GM19455 (cell line): ENCODE measurements around the gene MYO9B.
"Not testable (repeated sequence)": the region's sequence is repeated elsewhere in the genome, so short reads cannot be mapped to it uniquely, and the experiment has no call there.

Source experiments
- ATAC-seq: cut with Tn5 transposase; IDR thresholded peaks from one replicate; pipeline ENCODE4 v1.9.1; 2021; ENCODE audit not compliant: unreplicated experiment

MYO9B gene

DNA sequence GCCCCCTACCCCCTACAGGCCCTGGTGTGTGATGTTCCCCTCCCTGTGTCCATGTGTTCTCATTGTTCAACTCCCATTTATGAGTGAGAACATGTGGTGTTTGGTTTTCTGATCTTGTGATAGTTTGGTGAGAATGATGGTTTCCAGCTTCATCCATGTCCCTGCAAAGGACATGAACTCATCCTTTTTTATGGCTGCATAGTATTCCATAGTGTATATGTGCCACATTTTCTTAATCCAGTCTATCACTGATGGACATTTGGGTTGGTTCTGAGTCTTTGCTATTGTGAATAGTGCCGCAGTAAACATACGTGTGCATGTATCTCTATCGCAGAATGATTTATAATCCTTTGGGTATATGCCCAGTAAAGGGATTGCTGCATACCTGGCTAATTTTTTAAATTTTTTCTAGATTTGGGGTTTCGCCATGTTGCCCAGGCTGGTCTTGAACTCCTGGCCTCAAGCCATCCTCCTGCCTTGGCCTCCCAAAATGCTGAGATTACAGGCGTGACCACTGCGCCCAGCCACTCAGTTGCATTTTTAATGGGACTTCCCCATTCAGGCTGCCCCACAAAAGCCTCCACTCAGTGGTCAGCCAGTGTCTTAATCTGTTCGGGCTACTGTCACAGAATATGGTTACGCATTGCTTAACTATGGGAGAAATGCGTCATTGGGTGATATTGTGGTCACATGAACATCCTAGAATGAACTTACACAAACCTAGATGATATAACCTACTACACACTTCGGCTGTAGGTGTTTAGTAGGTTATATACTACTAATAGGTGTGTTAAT lies 62.7 kb downstream of the MYO9B start:
- ATAC-seq: not testable (repeated sequence)

DNA sequence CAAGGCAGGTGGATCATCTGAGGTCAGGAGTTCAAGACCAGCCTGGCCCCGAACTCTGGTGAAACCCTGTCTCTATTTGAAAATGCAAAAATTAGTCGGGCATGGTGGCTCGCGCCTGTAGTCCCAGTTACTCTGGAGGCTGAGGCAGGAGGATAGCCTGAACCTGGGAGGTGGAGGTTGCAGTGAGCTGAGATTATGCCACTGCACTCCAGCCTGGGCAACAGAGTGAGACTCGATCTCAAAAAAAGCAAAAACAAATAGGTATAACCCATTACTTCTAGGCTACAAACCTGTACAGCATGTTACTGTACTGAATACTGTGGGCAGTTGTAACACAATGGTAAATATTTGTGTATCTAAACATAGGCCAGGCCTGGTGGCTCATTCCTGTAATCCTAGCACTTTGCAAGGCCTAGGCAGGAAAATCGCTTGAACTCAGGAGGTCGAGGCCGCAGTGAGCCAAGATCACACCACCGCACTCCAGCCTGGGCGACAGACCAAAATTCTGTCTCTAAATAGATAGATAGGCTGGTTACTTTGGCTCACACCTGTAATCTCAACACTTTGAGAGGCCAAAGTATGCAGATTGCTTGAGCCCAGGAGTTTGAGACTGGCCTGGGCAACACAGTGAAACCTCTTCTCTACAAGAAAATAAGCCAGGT lies 63.5 kb downstream of the MYO9B start:
- ATAC-seq: no peak

DNA sequence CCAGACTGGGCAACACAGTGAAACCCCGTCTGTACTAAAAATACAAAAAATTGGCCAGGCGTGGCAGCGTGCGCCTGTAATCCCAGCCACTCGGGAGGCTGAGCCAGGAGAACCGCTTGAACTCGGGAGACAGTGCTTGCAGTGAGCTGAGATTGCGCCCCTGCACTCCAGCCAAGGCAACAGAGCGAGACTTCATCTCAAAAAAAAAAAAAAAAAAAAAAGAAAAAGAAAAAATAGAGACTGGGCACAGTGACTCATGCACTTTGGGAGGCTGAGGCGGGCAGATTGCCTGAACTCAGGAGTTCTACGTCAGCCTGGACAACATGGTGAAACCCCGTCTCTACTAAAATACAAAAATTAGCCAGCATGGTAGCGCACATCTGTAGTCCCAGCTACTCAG lies 69.2 kb downstream of the MYO9B start:
- not testable (repeated sequence) for ATAC-seq

DNA sequence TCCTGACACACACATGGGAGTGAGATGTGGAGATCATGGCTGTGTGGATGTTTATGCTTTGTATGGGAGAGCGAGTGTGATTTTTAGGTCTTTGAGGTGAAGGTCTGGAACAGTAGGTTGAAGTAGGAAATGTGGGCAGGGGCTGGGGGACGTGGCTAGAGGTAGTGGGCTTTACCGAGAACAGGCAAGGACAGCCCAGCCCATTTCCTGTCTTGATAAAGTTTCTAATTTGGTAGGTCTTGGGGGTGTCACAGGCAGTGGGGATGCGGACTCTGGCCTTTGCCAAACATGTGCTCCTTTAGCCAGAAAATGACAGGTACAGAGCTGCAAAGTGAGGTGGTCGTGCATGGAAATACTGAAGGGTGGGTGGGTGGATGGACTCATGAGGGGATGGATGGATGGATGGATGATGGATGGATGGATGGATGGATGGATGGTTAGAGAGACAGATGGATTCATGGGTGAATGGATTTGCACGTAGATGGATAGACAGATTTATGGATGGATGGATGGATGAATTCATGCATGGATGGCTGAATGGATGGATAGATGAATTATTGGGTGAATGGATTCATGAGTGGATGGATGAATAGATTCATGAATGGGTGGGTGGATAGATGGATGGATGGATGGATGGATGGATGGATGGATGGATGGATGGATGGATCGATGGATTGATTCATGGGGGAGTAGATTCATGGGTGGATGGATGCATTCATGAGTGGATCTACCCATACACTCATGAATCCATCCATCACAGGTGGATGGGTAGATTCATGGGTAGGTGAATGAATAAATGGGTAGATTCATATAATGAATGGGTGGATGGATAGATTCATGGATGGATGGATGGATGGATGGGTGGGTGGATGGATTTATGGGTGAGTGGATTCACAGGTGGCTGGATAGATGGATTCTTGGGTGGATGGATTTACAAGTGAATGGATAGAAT lies 70.2 kb downstream of the MYO9B start:
- no peak for ATAC-seq

DNA sequence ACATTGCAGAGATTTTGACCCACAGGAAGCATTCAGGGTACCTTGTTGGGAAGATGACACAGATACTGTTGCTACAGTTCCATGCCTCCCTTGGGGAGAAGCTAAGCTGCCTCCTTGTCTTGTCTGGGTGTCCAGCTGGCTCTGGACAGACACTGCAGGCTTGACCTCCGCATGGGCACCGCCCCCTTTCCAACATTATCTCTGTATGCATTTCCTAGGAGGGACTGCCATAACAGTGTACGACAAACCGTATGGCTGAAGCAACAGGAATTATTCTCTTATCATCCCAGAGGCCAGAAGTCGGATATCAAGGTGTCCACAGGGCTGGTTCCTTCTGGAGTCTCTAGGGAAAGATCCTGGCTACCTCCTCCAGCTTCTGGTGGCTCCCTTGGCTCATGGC lies 72.6 kb downstream of the MYO9B start:
- ATAC-seq: no peak

DNA sequence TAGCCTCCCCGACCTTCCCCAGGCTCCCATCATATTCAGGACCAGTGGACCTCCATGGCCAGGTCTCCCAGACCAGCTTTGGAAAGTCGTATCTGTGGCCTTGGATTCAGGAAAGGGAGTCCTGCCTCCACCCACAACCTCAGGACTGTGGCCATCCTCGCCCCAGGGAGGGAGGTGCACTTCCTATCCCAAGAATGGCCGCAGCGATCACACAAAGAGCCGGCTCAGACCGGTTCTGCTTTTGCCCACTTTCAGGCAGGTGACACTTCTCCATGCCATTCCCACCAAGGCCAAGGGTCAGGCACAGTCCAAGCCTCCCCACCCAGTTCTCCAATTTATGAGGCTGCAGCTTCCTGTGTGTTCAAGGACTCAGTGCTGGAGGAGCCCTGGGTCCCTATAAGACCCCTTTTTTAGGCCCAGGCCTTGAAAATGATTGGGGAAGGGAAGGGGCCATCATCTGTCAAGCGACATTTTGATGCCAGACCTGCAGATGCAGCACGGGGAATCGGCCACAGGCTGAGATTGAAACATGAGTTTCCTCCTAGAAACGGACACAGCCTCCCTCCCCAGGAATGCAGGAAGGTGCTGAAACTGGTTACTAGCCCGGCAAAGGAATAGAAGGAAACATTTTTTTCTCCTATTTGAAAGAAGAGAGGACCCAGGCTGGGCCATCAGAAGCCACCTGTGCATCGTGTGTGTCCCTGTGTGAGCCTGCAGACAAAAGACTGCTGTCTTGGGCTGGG lies 74.0 kb downstream of the MYO9B start:
- ATAC-seq: no peak

DNA sequence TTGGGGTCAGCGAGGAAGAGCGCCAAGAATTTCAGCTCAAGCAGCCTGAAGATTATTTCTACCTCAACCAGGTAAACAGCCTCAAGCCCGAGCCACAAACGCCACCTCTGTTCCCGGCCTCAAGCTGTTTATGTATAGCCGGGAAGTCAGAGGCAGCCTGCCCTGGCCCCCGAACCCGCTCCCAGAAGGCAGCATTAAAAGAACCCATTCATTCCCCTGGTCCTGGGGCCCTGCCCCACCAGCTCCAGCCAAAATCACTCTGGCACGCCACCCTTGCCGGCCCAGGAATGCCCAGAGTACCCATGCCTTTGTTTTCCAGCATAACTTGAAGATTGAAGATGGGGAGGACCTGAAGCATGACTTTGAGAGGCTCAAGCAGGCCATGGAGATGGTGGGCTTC lies 78.4 kb downstream of the MYO9B start:
- ATAC-seq: no peak

DNA sequence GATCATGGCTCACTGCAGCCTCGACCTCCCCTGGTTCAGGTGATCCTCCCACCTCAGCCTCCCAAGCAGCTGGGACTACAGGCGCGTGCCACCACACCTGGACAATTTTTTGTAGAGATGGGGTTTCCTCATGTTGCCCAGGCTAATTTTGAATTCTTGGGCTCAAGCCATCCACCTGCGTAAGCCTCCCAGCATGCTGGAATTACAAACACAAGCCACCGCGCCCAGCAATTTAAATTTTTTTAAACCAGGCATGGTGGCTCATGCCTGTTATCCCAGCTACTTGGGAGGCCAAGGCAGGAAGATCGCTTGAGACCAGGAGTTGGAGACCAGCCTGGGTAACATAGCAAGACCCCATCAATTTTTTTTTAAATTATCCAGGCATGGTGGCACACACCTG lies 79.7 kb downstream of the MYO9B start:
- ATAC-seq: no peak

DNA sequence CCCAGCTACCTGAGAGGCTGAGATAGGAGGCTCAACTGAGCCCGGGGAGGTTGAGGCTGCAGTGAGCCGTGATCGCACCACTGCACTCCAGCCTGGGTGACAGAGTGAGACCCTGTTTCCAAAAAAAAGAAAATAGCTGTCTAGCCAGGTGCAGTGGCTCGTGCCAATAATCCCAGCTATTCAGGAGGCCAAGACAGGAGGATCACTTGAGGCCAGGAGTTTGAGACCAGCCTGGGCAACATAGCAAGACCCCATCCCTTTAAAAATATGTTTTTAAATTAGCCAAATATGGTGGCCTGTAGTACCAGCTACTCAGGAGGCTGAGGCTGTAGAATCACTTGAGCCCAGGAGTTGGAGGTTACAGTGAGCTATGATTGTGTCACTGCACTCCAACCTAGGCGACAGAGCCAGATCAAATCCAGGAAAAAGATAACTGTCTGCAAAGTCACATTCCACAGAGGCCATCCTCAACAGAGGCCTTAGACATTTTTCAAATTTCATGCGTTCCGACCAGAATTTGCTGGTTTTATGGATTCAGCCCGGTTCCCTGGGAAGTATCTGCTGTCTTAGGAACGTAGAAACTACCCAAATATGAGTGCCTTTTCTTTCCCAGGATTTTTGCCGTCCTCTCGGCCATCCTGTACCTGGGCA lies 80.8 kb downstream of the MYO9B start:
- no peak for ATAC-seq

DNA sequence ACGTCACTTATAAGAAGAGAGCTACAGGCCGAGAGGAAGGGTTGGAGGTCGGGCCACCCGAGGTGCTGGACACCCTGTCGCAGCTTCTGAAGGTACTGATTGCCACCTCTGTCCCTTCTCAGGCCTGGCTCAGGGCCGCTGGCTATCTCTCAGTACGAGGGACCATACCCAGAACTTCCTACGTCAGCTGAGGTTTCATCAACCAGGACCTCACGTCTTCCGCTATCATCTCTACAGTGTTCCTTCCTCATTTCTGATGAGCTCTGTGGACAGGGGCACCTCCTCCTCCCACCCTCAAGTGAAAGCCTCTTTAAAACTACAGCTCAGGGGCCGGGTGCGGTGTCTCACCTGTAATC lies 81.3 kb downstream of the MYO9B start:
- ATAC-seq: no peak

DNA sequence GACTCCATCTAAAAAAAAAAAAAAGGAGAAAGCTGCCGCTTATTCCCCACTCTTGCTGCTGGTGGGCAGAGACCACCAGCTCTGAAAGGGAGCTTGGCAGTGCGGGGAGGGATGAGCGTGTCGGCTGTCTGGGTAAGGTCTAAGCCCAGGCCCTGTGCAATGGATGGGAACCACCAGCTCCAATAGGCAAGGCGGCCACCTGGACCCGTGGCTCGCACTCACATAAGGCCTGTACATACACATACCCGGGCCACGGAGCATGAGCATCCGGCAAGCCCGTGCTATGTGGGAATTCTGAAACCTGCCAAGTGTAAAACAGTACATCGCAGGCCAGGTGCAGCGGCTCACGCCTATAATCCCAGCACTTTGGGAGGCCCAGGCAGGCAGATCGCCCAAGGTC lies 83.0 kb downstream of the MYO9B start:
- ATAC-seq: no peak

DNA sequence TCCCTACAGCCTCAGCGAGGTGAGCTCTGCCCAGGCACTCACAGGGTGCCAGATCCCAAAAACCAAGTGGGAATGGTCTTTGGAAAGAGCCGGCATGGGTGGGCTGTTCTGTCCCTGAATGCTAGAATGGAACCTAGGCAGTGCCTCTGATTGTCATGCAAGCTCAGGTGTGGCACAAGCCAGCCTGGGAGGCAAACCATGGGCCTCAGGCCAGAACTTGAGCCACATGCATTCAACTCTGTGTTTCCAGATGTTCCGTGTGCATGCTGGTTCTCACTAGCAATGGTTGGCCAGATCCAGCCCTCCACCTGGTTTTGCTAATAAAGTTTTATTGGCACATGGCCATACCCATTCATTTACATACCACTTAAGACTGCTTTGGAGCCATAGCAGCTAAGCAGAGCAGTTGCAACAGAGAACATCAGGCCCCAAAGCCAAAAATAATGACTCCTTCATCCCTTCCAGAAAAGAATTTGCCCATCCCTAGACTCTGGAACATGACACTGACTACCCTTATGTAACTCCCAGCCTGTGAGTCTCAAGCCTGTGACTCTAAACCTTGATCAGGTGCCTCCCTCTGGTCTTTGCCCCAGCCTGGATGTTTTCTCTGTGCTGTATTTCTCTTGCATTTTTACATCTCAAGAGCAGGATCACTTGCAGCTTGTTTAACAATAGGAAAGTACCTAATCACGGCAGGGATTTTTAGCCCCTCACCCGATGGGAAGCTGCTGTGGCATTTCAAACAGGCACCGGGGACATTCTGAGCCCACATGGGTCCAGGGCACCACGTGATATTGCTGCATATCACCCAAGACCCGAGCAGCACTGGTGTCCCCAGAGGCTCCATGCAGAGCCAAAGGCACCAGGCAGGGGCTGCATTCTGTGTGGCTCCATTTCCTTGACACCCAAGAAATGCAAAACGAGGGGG lies 84.2 kb downstream of the MYO9B start:
- no peak for ATAC-seq

DNA sequence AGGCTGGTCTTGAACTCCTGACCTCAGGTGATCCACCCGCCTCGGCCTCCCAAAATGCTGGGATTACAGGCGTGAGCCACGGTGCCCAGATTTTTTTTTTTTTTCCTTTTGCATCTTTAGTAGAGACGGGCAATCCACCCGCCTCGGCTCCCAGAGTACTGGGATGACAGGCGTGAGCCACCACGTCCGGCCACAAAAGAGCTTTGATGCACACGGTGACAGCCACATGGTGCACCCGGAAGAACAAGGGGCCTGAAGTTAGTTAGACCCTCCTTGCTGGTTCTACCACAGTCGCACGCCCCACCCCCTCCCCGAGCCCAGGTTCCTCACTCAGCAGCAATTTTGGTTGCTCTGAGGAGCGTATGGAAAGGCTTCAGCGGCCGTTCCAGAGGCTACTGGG lies 85.3 kb downstream of the MYO9B start:
- ATAC-seq: no peak

DNA sequence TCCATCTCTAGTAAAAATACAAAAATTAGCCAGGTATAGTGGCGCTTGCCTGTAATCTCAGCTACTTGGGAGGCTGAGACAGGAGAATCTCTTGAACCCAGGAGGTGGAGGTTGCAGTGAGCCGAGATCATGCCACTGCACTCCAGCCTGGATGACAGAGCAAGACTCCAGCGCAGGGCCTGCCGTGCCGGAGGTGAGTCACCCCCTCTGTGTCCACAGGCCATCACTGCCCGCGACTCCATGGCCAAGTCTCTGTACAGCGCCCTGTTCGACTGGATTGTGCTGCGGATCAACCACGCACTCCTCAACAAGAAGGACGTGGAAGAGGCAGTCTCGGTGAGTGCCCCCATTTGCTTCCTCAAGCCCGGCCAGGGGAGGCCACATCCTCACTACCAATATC lies 86.6 kb downstream of the MYO9B start:
- not testable (repeated sequence) for ATAC-seq

DNA sequence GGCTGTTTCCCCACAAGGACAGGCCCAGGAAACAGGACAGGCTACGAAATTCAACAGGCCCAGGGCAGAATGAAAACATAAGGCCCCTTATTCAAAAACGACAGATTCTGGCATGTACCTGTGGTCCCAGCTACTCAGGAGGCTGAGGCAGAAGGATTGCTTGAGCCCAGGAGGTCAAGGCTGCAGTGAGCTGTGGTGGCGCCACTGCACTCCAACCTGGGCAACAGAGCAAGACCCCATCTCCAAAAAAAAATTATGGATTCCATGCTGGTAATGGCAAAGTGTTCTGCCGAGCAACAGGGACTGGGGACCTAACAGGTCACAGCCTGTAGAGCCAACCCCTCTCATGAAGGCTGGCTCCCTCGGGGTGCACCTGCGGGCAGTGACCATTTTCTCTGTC lies 87.0 kb downstream of the MYO9B start:
- ATAC-seq: no peak

DNA sequence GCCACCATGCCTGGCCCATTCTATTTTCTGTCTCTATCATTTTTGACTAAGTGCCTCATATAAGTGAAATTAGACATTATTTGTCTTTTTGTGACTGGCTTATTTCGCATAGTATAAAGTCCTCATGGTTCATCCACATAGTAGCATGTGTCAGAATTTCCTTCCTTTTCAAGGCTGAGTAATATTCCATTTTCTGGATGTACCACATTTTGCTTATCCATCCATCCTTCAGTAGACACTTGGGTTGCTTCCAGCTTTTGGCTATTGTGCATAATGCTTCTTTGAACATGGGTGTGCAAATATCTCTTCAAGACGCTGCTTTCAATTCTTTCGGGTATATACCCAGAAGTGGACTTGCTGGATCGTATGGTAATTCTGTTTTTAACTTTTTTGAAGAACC lies 88.1 kb downstream of the MYO9B start:
- no peak for ATAC-seq

DNA sequence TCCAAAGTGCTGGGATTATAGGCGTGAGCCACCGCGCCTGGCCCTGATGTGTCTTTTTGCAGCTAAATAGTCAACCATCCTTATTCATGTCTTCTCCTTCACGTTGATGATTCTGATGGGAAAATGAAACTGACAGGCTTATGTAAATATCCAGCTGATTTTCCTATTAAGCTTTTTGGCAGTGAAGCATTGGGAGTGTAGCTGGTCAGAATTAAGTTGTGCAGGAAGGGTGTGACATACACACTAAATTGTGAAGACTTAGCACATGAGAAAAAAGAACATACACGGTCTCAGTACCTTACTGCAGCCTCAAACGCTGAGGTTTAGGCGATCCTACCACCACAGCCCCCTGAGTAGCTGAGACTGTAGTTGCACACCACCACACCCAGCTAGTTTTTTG lies 89.1 kb downstream of the MYO9B start:
- no peak for ATAC-seq

DNA sequence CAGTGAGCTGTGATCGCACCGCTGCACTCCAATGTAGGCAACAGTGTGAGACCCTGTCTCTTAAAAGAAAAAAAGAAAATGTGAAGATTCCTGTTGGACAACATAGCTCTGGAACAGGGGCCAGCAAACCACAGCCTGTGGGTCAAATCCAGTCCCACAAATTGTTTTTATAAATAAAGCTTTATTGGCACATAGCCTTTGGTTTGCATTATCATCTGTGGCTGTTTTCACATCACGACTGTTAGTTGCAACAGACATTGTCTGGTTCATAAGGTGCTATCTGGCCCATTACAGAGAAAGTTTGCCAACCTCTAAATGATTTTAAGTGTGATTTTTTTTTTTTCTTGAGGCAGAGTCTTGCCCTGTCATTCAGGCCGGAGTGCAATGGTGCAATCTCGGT lies 90.1 kb downstream of the MYO9B start:
- no peak for ATAC-seq

DNA sequence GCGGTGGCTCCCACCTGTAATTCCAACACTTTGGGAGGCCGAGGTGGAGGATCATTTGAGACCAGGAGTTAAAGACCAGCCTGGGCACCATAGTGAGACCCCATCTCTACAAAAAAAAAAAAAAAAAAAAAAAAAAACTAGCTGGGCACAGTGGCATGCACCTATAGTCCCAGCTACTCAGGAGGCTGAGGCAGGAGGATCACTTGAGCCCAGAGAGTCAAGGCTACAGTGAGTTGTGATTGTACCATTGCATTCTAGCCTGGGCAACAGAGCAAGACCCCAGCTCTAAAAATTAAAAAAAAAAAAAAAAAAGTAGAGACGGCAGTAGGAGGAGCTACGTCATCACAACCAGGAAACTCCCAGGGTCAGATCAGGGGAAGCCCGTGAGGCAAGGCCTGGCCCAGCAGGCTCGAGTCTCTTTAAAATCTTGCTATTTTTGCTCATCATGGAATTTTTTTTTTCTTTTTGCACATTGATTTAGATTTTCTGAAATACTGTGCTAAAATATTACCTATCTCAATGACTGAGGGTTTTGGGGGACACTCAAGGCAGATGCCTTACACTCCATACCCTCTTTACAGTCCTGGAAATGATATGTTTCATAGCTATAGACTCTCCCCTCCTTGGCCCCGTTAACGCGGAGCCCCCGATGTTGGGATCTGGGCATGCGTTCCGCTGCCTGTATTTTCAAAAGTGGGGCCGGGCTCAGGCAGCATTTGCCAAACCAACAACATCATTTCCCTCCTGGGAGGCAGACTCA lies 95.1 kb downstream of the MYO9B start:
- no peak for ATAC-seq
